ENCODE results near the gene RAMACL.

DNA sequence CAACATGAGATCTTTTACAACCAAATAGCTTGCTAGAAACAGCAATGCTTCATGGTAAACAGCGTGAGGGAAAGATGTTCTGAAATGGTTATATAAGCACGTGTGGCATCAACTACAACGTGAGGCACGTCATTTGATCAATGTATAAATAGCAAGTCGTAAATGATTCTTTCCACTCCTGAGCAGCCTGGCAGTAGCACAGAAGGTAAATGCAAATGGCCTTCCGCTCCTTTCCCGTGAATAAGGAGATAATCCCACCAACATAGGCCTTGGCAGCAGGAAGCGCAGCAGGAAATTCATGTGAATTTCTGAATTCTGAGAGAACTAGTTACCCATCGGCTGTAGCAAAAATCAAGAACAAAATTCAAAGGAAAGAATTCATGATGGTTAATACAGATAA, 23.6 kb upstream of the RAMACL start:
- no peak for TF ChIP-seq EP300 (IDR thresholded peaks at IDR 0.05)
- TF ChIP-seq, protein P1, sequence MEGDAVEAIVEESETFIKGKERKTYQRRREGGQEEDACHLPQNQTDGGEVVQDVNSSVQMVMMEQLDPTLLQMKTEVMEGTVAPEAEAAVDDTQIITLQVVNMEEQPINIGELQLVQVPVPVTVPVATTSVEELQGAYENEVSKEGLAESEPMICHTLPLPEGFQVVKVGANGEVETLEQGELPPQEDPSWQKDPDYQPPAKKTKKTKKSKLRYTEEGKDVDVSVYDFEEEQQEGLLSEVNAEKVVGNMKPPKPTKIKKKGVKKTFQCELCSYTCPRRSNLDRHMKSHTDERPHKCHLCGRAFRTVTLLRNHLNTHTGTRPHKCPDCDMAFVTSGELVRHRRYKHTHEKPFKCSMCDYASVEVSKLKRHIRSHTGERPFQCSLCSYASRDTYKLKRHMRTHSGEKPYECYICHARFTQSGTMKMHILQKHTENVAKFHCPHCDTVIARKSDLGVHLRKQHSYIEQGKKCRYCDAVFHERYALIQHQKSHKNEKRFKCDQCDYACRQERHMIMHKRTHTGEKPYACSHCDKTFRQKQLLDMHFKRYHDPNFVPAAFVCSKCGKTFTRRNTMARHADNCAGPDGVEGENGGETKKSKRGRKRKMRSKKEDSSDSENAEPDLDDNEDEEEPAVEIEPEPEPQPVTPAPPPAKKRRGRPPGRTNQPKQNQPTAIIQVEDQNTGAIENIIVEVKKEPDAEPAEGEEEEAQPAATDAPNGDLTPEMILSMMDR (IDR thresholded peaks at IDR 0.05): no peak

Data from upper lobe of left lung (tissue), 4 donors.